Suppressor macrophage treated with lipopolysaccharide for 4 hours (primary cell): ENCODE data around the gene ZP4.

Experiments
- DNase-seq: peaks from one replicate; pipeline ENCODE4 v3.0.0-alpha.2; 2020

ZP4 gene, protein sequence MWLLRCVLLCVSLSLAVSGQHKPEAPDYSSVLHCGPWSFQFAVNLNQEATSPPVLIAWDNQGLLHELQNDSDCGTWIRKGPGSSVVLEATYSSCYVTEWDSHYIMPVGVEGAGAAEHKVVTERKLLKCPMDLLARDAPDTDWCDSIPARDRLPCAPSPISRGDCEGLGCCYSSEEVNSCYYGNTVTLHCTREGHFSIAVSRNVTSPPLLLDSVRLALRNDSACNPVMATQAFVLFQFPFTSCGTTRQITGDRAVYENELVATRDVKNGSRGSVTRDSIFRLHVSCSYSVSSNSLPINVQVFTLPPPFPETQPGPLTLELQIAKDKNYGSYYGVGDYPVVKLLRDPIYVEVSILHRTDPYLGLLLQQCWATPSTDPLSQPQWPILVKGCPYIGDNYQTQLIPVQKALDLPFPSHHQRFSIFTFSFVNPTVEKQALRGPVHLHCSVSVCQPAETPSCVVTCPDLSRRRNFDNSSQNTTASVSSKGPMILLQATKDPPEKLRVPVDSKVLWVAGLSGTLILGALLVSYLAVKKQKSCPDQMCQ

DNA sequence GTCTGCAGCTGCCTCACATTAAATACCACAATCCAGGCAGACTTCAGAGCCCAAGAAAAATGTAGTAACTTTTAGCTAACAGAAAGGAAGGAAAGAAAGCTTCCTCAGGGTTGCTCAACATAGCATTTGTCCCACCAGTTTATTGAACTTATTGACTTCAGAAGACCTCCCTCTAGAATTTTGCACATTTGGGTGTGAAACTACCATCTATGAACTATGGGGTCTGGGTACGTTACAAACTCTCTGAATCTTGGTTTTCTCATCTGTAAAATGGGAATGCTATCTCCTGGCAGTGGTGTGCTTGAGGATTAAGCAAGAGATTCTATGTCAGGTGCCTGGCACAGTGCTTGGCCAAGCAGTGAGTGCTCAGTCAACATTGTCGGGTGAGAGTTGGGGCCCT, at the start of gene ZP4:
Gene ZP4 (minus strand): TSS at position 101 of the 400 bp plus-strand sequence. CDS start 287 bp downstream, outside the sequence.
- DNase-seq, result no peak

DNA sequence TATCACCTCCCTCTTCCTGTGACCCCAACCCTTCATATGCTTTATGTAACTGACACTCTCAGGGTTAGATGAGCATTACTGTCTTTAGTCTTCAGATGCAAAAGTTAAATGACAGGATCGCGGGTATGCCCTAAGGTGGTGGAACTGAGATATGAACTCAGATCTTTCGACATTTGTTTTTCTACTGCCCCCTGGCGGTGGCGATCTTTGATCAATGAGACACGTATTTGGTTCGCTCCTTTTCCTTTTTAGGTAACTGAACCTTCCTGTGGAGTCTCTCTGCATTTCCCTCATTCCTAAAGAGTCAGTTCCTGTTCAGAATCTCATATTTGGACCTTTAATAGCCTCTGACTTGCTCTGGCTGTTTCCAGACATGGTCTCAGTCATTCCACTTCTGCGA, 47.8 kb upstream of the ZP4 start:
- no peak for DNase-seq

DNA sequence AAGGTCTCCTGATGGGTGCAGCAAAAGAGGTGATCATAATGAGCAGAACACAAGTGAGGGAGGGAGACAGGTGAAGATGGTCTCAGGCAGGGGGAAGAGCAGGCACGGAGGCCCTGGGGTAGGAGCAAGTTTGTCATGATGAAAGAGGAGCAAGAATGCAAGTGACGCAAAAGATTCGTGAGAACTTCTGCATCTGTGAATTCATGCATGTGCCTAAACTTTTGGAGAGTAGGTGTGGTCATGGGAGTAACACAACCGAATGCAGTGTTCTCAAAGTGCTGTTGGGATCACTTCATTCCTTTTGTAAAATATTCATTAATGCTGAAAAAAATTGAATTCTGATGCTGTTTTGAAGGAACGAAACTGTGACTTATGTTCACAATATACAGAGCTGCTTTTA, 47.3 kb upstream of the ZP4 start:
- DNase-seq, result no peak

DNA sequence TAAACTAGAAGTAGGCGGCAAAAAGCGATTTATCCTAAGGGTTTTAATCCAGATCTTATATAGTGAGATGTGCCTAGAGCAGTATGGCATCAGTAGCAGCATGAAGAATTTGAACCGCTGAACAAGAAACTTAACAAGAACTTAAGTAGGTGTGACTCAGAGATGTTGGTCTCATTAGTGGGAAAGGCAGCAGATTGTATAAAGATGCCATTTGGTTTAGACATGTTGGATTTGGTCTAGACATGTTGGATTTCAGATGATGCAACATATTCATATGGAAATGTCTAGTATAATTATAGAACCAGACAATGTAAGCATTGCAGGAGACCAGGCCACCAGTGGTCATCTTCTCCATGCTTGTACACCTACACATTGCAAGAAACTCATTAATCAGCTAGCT, 42.1 kb upstream of the ZP4 start:
- DNase-seq, result no peak

DNA sequence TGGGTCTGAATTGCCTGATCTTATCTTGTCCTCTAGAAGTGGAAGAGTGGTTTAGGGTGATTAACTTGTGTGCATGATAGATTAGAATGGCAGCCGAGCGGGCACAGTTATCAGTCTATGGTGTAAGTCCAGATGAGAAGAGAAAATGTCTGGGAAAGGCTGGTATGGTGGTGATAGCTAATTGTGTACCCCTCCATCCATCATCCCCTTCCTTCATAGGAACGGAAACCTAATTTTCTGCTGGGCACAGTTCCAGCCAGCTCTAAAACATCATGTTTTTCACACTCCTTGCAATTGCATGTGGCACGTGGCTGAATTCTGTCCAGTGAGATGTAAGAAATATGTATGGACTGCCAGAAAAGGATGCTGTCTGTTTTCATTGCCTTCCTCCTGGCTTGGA, 40.9 kb upstream of the ZP4 start:
- no peak for DNase-seq

DNA sequence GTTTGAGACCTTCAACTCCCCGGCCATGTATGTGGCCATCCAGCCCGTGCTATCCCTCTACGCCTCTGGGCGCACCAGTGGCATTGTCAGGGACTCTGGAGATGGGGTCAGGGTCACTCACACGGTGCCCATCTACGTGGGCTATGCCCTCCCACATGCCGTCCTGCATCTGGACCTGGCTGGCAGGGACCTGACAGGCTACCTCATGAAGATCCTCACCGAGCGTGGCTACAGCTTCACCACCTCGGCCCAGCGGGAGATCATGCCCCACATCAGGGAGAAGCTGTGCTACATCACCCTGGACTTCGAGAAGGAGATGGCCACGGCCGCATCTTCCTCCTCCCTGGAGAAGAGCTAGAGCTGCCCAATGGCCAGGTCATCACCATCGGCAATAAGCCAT, 36.5 kb upstream of the ZP4 start:
- DNase-seq, result no peak

DNA sequence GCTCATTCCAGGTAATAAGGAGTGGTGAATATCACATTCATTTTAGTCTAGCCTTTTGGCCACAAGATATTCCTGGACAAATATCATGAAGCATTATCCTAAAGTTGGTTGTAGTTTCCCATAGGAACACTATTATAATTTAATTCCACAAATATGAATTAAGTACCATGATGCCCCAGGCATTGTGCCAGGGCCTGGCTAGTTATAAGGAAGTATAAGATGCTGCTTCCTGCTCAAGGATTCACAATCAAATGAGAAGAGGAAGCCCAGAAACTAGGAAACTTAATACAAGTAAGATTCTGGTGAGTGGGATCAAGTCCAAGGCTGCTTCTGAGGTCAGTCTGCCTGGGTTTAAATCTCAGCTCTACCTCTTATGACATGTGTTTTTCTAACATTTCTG, 30.6 kb upstream of the ZP4 start:
- peak; percentile 4 for DNase-seq

DNA sequence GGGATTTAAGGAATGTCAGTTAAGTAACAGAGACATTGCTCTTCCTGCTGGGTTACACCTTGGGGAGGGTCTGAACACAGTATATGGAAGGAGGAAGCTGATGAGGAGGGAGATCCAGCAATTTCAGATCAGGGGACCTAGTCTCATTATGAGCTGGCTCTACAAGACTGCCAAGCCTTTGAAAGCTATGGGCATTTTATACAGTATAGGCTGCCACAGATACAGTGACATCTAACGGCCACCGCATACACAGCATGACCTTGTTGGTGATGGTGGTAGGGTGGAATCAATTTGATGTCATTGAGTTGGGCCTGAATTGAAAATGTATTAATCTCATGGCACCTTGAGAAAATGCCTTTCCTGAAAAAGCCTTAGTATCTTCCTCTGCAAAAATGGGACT, 22.6 kb upstream of the ZP4 start:
- DNase-seq, result no peak

DNA sequence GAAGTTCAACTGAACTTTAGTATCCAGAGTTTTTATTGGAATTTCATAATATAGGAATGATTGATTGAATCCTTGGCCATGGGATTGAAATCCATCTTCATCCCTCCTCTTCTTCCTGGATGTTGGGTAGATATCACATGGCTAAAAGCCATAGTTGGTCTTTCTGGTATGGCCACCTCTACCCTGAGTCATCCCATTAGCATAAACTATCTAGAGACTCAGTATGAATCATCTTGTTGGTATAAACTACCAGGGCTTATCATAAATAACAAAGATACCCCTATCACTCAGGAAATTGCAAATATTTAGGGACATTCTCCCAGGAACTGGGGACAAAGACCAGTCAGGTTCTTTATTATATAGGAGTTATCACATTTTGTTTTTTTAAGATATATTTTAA, 21.2 kb upstream of the ZP4 start:
- no peak for DNase-seq

DNA sequence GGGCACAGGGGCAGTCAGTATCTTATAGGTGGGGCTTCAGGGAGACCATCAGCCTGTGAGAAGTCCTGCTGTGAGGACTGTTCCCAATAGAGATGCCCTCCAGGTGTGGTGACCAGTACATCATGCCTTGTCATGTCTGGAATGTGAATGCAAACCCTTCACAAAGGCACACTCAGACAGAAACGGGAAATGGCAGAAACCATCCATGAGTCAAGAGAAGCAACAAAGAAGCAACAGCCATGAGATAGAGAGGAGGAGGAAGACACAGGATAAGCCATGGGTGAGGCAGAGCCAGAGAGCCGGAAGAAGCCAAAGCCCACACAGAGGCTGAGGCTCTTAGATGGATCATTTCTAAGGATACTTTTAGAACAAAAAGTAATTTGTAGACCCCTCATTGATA, 20.1 kb upstream of the ZP4 start:
- no peak for DNase-seq

DNA sequence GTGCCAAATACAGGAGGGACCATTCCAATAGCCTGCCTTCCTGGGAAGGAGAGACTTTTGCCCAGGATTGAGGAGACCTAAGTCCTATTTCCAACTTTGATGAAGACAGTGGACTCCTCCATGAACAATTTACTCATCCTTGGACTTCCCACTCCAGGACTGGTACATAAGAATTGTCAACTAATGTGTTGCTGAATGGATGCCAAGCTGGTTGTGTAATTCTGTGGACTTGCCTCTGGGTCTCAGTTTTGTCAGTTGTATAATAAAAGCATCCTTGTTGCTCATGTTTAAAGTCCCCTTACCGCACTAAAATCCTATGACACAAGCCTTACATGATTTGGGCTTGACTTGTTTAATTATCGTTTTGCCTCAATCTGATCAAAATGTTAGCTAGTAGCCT, 13.2 kb upstream of the ZP4 start:
- DNase-seq, result no peak

DNA sequence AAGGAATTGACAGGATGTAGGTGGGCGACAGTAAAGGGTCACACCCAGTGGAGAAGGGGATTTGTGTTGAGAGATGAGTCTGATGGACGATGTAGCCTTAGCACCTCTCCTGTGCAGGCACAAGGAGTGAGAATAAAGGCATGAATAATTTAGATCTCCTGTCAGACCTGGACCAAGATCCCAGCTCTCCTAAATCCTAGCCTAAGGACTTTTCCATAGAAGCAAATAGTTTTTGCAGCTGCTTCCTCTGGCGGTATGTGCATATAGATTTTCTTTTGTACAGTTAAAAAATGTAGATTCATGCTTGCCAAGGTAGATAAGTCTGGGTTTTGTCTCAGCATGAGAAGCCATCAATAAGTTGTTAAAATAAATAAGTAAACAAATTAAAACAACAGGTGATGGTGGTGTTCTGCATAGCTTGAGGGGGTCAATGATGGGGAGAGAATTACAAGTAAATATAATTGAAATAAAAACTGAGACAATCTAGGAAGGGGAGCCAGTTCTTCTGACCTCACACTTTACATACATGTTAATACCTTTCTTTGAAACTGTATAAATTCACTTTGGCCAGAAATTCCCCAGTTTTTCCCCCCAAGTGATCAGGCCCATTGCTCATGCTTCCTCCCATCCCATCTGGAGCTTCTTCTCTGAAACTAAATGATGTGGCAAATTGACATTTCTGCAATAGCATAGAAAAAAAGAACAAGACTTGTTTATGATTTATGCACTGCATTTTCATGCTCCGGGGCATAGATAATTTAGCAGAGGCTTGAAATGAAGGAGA, 12.4 kb upstream of the ZP4 start:
- DNase-seq, result peak; percentile 18

DNA sequence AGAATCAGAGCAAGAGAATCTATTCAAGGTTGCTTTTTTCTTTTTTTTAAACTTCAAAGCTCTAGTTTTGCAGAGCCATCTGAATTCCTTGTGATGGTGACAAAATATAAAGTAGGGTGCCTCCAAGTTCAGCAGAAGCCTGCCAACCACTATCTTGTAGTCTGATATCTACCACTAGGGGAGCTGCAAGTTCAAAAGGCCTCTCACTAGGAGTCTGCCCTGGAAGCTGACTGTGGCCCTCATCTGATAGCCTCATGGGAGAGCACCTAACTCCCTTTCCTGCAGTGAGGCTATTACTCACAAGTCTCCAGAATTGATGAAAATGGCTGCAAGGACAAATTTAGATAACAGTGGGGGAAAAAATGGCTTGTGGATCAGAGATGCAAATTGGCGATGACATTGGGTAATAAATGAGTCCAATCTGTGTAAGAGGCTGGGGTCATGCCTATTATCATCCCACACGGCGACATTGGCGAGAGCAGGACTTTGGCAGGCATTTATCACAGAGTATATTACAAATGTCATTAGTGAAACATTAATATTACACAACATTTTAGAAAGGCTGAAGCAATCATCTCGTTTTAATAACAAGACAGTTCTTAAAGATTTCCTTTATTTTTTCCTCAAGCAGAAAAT, 10.7 kb upstream of the ZP4 start:
- peak; percentile 44 for DNase-seq

DNA sequence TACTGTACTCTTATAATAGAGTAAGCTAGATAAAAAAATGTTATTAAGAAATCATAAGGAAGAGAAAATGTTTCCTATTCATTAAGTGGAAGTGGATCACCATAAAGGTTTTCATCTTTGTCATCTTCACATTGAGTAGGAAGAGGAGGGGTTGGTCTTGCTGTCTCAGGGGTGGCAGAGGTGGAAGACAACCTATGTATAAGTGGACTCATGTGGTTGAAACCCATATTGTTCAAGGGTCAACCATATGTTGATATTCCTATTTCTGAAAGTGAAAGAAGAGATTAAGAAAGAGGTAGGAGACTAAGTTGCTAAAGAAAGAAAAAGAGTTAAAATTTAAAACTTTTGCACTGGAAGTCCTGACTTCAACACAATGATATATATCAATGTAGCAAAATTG, 4.9 kb upstream of the ZP4 start:
- DNase-seq, result no peak

DNA sequence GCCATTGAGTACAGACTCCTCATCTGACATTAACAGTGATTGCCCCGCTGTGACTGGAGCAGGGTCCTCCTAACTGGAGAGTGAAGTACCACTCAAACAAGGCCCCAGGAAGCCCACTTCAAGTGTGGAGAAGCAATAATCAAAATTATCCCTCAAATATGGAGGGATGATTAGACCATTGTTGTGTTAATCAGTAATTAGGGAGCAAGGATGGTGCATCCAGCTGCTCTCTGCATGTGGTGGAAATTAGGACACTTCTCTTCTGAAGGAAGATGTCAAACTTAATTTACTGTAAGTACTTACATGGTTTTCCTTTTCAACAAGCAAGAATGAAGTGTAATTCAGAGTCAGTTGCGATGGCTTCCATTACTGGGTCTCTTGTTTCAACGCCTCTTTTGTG, 3.4 kb upstream of the ZP4 start:
- no peak for DNase-seq

DNA sequence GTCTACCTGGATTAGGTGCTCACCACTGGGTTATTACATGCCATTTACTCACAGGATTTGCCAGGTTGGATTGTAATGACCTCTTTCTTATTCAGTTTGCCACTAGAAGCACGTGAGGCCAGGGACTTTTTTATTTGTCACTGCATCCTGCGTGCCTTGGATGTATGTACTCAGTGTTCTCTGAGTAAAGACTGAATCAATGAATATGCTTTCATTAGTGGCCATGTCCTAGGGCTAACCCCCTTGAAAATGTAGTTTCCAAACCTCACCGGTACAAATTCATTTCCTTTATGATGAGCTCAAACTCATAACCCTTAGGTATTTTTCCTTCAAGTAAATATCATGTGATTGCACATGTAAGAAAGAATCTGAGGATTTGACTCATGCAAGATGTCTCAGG, 1.3 kb upstream of the ZP4 start:
- no peak for DNase-seq

DNA sequence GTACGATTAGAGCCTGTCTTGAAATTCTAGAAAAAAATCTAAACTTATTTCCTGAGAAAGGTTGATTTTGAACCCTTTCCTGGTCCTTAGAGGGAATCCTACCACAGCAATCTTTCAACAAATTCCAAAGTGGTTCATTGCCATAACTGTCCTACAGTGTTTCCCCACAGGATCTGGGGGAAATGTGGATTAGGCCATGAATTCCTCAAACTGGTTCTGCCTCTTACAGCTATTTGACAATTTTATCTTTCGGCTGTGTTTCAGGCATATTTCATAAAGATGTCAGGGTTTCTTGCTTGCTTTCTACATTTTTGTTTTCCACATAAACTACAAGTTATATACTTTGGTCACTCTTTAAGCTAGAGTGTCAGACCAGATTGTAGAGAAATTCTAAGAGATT, 544 bp upstream of the ZP4 start:
- no peak for DNase-seq

DNA sequence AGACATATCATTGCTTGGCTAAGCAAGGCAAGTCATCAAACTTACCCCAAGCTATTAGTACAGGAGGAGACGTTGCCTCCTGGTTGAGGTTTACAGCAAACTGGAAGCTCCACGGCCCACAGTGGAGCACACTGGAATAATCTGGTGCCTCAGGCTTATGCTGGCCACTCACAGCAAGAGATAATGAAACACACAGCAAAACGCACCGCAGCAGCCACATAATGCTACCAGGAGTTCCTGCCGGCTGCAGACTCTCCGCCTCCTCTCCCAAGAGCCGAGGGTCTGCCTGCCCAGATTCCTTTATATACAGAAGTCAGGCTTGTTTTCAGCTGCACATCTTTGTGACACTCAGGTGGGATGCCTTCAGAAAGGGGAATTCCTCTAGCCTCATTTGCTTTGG, 306 bp downstream of the ZP4 start:
- no peak for DNase-seq

DNA sequence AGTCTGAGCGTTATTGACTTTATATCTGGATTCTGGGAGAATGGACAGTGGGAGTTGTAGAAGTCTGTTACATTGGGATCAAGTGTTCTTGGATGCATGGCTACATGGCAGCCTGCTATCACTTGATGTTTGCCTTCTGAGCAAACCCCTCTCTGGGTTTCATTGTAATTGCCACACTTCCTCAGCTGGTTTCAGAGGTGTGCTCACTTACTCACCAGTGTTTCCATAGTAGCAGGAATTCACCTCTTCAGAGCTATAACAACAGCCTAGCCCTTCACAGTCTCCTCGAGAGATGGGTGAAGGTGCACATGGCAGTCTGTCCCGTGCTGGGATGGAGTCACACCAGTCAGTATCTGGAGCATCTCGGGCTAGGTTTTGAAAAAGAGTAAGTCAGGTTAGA, 2.6 kb downstream of the ZP4 start:
- DNase-seq, result no peak

DNA sequence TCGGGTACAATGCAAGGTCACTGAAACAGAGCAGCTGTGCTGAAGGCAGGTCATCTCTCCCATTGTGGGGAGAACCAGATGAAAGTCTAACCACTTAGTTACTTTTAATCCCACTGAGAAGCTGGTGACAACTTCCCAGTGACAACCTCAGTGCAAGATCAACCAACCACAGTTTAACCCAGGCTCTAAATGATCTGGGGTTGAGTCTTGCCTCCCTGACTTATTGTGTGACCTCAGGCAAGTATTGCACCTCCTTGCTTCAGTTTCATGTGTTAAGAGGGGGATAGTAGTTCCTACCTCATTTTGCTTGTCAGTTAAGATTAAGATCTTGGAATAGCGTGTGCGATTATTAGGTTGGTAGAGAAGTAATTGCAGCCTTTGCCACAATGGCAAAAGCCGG, 3.2 kb downstream of the ZP4 start:
- DNase-seq, result no peak

DNA sequence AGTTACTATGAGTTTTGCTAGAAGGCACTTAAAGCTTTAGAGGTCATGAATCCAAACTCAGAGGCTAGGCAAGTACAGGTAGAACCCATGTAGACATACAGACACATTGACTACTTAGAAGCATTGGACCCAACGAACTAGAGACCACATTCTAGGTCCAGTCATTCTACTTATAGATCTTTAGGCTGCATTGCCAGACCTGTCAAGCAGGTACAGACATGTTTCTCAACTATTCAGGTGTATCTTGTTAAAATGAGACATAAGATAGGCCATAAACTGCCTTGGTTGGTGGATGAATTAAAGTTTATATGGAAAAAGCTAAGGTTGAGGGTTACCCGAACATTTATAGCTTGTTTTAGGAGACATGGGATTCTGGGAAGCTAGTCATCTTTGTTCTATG, 6.5 kb downstream of the ZP4 start:
- no peak for DNase-seq

DNA sequence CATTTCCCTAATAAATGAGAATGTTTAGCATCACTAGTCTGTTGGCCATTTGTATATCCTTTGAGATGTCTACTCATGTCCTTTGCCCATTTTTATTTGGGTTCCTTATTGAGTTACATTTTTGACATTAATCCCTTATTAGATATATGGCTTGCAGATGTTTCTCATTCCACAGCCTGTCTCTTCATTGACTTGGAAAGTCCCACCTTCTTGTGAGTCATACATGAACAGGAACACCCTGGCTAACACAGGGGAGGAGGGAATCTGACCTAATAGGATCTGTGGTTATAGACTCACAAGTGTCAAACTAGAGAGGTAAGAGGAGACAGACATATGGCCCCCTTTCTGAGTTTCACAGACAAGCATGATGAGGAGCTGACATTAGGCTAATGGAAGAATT, 11.5 kb downstream of the ZP4 start:
- peak; percentile 13 for DNase-seq

DNA sequence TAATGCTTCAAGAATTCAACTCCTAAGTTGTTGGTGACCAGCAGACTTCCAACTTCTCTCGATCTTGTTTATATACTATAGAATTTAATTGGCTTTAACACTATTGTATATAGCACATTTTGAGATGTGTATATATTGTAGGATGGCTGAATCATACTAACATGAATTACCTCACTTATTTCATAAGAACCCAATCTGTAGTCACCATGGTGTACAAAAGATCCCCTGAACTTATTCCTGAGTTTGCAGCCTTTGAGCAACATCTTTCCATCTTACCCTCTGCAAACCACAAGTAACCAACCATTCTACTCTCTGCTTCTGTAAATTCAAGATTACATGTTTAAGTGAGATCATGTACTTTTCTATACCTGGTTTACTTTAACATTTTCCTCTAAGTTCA, 12.3 kb downstream of the ZP4 start:
- DNase-seq, result no peak

DNA sequence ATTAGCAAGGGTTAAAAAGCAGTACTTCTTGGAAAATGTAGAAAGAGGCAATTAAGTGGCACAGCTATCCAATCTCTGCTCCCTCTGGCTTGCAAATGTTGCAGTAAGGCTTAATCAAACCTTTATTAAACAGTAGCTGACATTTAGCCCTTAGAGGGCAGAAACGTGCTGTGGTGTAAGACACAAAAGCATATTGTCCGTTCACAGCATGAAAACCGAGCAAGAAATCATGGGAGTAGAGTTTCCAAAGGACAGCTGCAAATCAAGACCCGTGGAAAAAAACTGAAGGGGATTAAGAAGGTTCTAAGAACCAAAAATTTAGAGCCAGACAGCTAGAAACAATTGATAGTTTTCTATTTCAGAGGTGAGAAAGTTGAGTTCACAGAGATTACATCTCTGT, 13.1 kb downstream of the ZP4 start:
- no peak for DNase-seq
